Hepatocyte (in vitro differentiated cells): ENCODE results near the gene MAD1L1. TPM values are rescaled to one million over a fixed set of nuclear protein-coding genes. Genes with fewer than 3 reads are reported as not detected.

ENCODE experiments used
- DNase-seq: peaks from one replicate; pipeline ENCODE4 v3.0.0-alpha.2; 2016; ENCODE audit warnings: low spot score
- H2AFZ ChIP-seq: fragments of 200-600 bp; sonication (generic); 2 replicates; pipeline ENCODE4 v1.6.0; 2016; ENCODE audit warnings: antibody characterized with exemption, mild to moderate bottlenecking
- H3K27ac ChIP-seq: fragments of 200-600 bp; sonication (generic); 2 replicates; pipeline ENCODE4 v1.5.1; 2016; ENCODE audit warnings: mild to moderate bottlenecking
- H3K27me3 ChIP-seq: fragments of 200-600 bp; sonication (generic); 2 replicates; pipeline ENCODE4 v1.6.1; 2016
- H3K36me3 ChIP-seq: fragments of 200-600 bp; sonication (generic); replicated peaks from 2 replicates; pipeline ENCODE4 v1.5.1; 2016; ENCODE audit warnings: low read depth; ENCODE audit not compliant: insufficient read depth
- H3K4me1 ChIP-seq: fragments of 200-600 bp; sonication (generic); 2 replicates; pipeline ENCODE4 v1.5.1; 2016; ENCODE audit warnings: mild to moderate bottlenecking, moderate library complexity; ENCODE audit not compliant: insufficient read depth
- H3K4me2 ChIP-seq: fragments of 200-600 bp; sonication (generic); 2 replicates; pipeline ENCODE4 v1.6.0; 2016
- H3K4me3 ChIP-seq: fragments of 200-600 bp; sonication (generic); 2 replicates; pipeline ENCODE4 v1.5.1; 2016; ENCODE audit warnings: mild to moderate bottlenecking
- H3K79me2 ChIP-seq: fragments of 200-600 bp; sonication (generic); 2 replicates; pipeline ENCODE4 v1.6.0; 2017; ENCODE audit warnings: mild to moderate bottlenecking
- H3K9me2 ChIP-seq: fragments of 200-600 bp; sonication (generic); replicated peaks from 2 replicates; pipeline ENCODE4 v1.6.0; 2017; ENCODE audit warnings: mild to moderate bottlenecking; ENCODE audit not compliant: insufficient read depth
- H3K9me3 ChIP-seq: fragments of 200-600 bp; sonication (generic); 2 replicates; pipeline ENCODE4 v1.5.1; 2016; ENCODE audit warnings: low read depth, mild to moderate bottlenecking
- H4K20me1 ChIP-seq: fragments of 200-600 bp; sonication (generic); 2 replicates; pipeline ENCODE4 v1.6.0; 2016; ENCODE audit warnings: mild to moderate bottlenecking; ENCODE audit not compliant: insufficient read depth, poor library complexity, severe bottlenecking
- EZH2 ChIP-seq: fragments of 200-600 bp; sonication (generic); IDR thresholded peaks from 2 replicates; pipeline ENCODE4 v1.6.1; 2016; ENCODE audit warnings: antibody characterized with exemption, mild to moderate bottlenecking, borderline replicate concordance
- EZH2phosphoT487 ChIP-seq: fragments of 200-600 bp; sonication (generic); IDR thresholded peaks from one replicate; pipeline ENCODE4 v1.6.1; 2018; ENCODE audit warnings: antibody characterized with exemption, mild to moderate bottlenecking, low read depth, moderate library complexity; ENCODE audit not compliant: unreplicated experiment, severe bottlenecking
- WGBS: methylation state at CpG from one replicate; pipeline ENCODE4 v1.1.6; 2016; ENCODE audit warnings: low lambda C conversion rate; ENCODE audit errors: missing lambda C conversion rate; 5-methylcytosine and 5-hydroxymethylcytosine counted together
- polyA plus RNA-seq: library from polyadenylated mRNA; unstranded; fragments of >200 nt; fragmentation: Nextera tagmentation; extraction: Ambion mirVana; gene quantifications from 2 replicates; pipeline ENCODE4 v1.2.1, GENCODE V29; 2016
- total RNA-seq: library from RNA; depleted of rRNA; stranded (reverse); fragments of >200 nt; gene quantifications from 2 replicates; pipeline ENCODE4 v1.2.3, GENCODE V29; 2014
- TF ChIP-seq, protein P1 (sequence below): fragments of 200-600 bp; sonication (generic); IDR thresholded peaks from 2 replicates; pipeline ENCODE4 v1.5.1; 2016; ENCODE audit warnings: antibody characterized with exemption, mild to moderate bottlenecking; ENCODE audit not compliant: poor library complexity

The MAD1L1 gene
- total and polyA plus RNA-seq, 2 experiments from 2014 or later = 30.7 to 31.0 TPM

DNA sequence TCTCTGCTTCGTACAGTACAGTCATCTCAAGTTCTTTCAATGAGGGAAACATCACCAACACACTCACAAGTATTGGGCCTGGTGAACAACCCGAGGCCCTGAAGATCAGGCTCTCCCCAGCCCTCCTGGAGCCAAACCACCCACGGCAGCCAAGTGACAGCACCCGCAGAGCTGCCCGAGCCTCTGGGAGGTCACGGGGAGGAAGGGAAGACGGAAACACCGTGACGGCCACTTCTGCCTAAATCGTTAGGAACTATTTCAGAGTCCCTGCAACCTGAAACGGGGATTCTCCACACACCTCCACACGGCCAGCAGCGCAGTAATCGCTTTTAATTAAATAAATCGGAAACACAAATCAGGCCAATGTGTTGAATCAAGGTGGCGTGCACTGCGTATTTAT, 222.6 kb downstream of the MAD1L1 start:
- no peak overlapping the region for H2AFZ ChIP-seq
- H3K9me2 ChIP-seq = no peaks in the 10 kb centered on the region
- H3K4me1 ChIP-seq = no peaks in the 10 kb centered on the region
- no peaks in the 10 kb centered on the region for H3K27me3 ChIP-seq
- no peak overlapping the region for H3K27ac ChIP-seq
- no peaks in the 10 kb centered on the region for H4K20me1 ChIP-seq
- no peaks in the 10 kb centered on the region for H3K79me2 ChIP-seq
- WGBS = 95% methylated on average over 17 of the region's 17 CpGs
- no peak overlapping the region for H3K4me3 ChIP-seq
- no peak for DNase-seq
- H3K36me3 ChIP-seq = no peaks in the 10 kb centered on the region
- TF ChIP-seq, protein P1, sequence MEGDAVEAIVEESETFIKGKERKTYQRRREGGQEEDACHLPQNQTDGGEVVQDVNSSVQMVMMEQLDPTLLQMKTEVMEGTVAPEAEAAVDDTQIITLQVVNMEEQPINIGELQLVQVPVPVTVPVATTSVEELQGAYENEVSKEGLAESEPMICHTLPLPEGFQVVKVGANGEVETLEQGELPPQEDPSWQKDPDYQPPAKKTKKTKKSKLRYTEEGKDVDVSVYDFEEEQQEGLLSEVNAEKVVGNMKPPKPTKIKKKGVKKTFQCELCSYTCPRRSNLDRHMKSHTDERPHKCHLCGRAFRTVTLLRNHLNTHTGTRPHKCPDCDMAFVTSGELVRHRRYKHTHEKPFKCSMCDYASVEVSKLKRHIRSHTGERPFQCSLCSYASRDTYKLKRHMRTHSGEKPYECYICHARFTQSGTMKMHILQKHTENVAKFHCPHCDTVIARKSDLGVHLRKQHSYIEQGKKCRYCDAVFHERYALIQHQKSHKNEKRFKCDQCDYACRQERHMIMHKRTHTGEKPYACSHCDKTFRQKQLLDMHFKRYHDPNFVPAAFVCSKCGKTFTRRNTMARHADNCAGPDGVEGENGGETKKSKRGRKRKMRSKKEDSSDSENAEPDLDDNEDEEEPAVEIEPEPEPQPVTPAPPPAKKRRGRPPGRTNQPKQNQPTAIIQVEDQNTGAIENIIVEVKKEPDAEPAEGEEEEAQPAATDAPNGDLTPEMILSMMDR = no peak
- TF ChIP-seq EZH2 (no peak), EZH2phosphoT487 (no peak)
- H3K9me3 ChIP-seq = no peaks in the 10 kb centered on the region
- H3K4me2 ChIP-seq = no peak overlapping the region

DNA sequence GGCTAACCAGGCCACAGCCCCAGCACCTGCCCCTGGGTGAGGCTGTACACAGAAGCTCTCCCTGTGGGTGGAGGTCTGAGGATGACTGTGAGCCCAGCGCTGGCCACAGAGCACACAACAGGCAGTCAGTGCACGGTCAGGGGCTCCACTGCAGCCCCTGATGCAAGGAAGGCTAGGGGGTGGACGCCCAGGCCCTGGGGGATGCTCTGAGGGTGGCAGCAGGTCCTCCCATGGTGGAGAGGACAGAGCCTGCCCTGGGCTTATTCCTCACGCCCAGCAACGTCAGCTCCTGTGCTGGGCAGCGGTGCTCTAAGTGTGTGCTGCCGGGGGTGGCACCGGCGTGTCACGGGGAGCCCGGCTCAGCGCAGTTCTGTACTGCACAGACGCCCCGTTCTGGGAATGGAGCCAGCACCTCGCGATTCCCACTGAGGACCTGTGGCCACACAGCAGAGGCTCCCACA, 223.2 kb downstream of the MAD1L1 start:
- Histone ChIP-seq H3K27ac (no peak overlapping the region), H2AFZ (no peak overlapping the region), H3K27me3 (no peaks in the 10 kb centered on the region), H3K4me2 (no peak overlapping the region), H3K36me3 (no peaks in the 10 kb centered on the region), H4K20me1 (no peaks in the 10 kb centered on the region), H3K9me2 (no peaks in the 10 kb centered on the region), H3K79me2 (no peaks in the 10 kb centered on the region), H3K9me3 (no peaks in the 10 kb centered on the region), H3K4me3 (no peak overlapping the region), H3K4me1 (no peaks in the 10 kb centered on the region)
- TF ChIP-seq EZH2phosphoT487 (no peak), EZH2 (no peak)
- TF ChIP-seq, protein P1 = no peak
- DNase-seq = no peak
- 90% methylated on average over 16 of the region's 16 CpGs for WGBS

DNA sequence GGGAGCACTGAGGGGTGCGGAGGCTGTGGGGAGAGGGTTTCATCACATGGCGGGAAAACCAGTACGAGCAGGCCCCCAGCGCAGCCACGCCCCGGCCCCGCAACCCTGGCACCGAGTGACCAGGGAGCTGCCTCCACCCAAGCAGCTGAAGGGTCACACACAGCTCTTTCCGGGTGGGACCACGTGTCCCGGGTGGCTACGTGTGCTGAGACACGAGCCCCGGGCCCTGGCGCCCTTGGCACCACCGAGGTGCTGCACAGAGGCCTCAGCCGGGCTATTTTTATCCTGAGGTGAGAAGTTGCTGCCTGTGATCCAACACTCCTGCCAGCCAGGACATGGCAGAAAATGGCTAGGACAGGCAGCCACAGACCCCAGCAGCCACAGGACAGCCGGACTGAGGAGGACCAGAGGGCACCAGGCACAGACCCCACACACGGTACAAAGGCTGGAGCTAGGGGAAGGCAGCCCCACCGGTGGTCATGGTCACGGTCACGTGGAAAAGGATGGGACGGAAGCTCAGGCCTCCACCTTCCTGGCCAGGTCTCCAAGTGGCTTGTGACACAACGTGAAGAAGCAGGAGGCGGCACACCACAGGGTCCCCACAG, 223.7 kb downstream of the MAD1L1 start:
- H3K4me2 ChIP-seq = no peak overlapping the region

More for the DNA sequence above, 223.7 kb downstream of the MAD1L1 start:
- Histone ChIP-seq H3K36me3 (no peaks in the 10 kb centered on the region), H3K27me3 (no peaks in the 10 kb centered on the region), H3K9me2 (no peaks in the 10 kb centered on the region), H3K4me1 (no peaks in the 10 kb centered on the region), H3K9me3 (no peaks in the 10 kb centered on the region), H3K4me3 (no peak overlapping the region), H2AFZ (no peak overlapping the region), H3K27ac (no peak overlapping the region), H4K20me1 (no peaks in the 10 kb centered on the region), H3K79me2 (no peaks in the 10 kb centered on the region)
- no peak for DNase-seq
- TF ChIP-seq EZH2phosphoT487 = no peak
- no peak for TF ChIP-seq EZH2
- TF ChIP-seq, protein P1 = no peak
- WGBS = 95% methylated on average over 25 of the region's 25 CpGs
